LNCAP (cell line): ENCODE results near the gene SHC2.

Experiments used
- TF ChIP-seq, protein P1 (sequence below): fragments of 450-650 bp; IDR thresholded peaks from 2 replicates; pipeline ENCODE4 v1.5.1; 2017; ENCODE audit warnings: mild to moderate bottlenecking

SHC2 gene

DNA sequence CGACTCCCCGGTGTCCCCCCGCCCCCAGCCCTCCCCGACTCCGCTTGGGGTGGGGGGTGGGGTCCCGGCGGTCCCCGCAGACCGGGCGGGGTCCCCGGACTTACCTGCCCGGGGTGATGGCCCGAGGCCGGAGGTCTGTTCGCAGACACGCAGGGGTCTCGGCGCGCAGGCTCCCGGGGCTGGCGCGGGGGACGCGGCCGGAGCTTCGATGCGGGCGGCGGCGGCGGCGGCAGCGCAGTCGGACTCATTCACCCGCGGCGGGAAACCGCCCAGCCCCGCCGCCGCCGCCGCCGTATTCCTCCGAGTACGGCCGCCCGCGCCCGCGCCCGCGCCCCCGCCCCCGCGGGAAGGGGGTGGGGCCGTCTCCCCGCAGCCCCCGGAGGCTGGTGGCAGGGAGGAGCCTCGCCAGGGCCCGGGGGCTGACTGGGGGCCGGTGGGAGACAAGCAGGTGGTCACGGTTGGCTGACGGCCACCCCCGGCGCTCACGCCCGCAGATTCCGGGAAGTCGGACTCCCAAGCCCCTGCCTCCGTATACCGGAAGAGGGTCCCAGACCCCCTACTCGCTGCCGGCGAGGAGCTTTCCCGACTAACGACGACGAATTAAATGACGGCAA lies 51.8 kb downstream of the SHC2 start, which contains the start of gene C2CD4C:
TSS of gene C2CD4C (minus strand) at position 246 of the 614 bp plus-strand sequence. CDS start 786 bp downstream, outside the sequence.
- TF ChIP-seq, protein P1, sequence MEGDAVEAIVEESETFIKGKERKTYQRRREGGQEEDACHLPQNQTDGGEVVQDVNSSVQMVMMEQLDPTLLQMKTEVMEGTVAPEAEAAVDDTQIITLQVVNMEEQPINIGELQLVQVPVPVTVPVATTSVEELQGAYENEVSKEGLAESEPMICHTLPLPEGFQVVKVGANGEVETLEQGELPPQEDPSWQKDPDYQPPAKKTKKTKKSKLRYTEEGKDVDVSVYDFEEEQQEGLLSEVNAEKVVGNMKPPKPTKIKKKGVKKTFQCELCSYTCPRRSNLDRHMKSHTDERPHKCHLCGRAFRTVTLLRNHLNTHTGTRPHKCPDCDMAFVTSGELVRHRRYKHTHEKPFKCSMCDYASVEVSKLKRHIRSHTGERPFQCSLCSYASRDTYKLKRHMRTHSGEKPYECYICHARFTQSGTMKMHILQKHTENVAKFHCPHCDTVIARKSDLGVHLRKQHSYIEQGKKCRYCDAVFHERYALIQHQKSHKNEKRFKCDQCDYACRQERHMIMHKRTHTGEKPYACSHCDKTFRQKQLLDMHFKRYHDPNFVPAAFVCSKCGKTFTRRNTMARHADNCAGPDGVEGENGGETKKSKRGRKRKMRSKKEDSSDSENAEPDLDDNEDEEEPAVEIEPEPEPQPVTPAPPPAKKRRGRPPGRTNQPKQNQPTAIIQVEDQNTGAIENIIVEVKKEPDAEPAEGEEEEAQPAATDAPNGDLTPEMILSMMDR, result no peak

DNA sequence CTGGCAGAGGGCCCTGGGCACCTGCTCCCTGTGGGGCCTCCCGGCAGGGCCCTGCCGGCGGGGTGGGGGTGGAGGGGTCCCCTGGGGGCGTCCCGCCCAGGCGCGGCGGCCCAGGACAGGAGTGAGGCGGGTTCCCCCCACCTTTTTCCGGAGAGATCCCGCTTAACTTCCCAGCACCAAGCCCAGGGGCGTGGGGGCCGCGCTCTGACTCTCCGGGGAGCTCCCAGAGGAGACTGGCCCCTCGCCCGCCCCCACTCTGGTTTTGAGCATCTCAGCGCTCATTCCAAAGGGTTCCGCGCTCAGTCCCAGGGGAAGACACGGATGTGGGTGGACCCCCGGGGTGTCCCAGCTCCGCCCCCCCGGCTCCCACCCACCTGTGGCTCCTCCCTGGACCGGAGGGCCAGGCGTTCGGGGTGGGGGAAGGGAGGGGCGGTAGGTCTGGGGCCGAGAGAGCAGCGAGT lies 52.4 kb downstream of the SHC2 start:
- TF ChIP-seq, protein P1, result no peak

DNA sequence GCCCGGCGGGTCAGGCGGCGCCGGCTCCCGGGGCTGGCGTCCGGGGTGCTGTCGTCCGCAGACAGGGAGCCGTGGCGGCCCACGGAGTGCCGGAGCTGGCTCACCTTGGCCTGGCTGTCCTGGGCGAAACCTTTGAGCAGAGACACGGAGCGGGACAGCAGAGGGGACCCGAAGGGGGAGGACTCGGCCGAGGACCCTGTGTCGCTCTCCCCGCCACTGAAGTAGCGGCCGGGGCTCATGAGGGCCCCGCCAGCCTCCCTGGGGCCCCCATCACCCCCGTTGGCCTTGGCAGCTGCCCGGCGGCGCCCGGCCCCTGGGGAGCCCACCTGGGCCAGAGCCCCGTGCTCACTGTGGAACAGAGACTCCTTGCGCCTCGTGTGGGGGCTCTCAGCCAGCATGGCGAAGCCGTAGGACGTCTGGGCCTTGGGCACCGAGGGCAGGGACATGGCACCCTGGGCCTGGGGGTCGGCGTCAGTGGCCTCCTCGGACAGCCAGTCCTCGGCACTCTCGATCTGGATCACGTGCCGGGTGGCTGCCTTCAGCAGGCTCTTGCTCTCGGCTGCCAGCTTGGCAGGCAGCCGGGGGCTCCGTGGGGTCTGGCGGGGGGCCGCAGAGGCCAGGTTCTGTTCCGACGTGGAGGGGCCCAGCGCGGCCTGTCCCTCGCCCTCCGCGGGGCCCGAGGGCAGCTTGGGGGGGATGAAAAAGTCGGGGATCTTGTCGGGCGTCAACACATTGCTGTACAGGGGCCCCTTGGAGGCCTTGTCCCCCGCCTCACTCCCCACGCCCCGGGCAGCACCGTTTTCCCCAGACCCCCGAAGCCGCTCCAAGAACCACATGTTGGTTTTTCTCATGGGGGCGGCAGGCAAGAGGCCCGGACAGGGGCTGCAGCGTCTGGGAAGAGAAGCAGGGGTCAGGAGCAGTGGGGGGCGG lies 53.1 kb downstream of the SHC2 start:
- TF ChIP-seq, protein P1, result no peak

DNA sequence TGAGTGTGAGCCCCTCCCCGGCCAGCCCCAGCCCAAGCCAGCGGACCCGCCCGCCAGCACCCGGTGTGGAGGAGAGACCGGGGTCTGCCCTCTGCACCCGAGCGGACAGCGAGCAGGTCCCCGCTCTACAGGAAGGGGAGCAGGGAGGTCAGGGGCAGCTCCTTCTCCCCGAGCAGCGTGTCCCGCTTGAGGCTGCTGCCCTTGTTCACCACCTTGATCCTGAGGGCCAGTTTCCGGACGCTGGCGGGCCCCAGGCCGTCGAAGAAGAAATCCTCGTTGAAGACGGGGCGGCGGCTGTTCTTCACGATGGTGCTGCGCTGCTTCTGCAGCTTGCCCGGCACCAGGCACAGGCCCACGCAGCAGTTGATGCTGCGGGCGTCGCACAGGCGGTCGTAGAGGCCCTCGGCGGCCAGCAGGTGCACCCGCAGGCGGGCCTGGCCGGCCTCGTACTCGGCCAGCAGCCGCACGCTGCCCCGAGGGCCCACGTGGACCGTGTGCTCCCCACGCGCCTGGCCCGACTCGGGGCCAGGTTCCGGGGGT lies 53.8 kb downstream of the SHC2 start:
- TF ChIP-seq, protein P1, result no peak

DNA sequence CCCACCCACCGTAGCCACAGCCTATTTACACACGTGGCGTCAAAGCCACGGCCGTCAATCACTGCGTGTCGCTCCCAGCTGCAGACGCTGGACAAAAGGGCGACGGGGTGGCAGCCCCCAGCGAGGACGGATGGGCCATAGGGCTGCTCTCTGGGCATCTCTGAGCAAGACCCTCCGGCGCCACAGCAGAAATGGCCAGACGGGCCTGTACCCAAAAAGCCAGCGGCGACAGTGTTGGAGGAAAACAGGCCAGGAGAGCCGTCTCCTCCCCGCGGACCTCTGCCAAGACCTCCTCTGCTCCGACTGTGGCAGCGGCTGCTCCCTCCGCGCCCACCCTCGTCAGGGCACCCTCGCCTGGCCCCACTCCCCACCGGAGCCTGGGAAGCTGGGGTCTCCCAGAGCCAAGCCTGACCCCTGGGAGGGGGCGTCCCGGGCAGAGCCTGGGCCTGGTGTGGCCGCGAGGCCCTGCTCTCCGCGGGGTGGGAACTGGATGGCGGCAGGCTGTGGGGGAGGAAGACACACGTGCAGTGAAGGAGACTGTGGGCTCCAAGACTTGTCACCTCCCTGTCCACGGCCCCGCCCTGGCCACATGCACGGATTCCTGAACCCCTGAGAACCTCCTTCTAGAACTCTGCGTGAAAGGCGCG lies 54.6 kb downstream of the SHC2 start:
- TF ChIP-seq, protein P1, result no peak

DNA sequence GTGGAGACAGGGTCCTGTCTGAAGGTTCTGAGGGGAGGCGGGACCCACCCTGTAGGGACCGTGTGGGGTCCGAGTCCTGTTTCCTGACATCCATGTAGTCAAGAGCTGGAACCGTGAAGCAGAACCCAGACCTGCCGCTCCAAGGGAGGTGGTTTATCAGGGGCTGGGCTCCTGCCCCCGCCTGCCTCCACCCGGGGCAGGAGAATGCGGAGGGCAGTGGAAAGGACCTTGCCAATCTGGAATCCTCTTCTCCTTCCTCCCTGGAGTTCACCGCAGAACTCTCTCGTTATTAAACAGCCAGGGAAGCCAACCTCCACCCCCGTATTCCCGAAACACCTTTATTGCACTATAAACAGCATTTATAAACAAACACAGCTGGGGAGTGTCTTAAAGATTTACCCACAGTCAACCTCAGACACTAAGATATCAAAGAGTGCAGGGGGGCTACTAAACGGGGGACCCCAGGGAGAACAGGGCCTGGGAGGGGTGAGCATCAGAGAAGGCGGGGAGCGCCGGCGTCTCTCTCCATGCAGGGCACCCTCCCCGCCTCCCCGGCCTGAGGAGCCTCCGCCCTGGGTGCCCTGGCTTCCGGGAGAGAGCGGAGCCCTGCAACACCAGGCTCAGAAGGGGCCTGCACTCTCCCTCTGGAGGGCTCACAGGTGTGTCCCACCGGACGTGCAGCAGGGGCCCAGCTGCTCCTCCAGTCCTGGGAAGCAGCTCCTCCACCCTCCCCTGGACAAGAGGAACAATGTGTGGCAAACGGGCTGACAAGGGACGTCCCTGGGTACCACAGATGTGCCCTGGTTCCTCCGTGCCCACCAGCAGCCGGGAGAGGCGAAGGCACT lies 55.5 kb downstream of the SHC2 start:
- TF ChIP-seq, protein P1, result no peak
